ENCODE data around the gene STAM2. TPM values are rescaled to one million over a fixed set of nuclear protein-coding genes. Genes with fewer than 3 reads are reported as not detected.

STAM2 gene
- total RNA-seq, 1 donor from 2014 or later, result 54.0 TPM

GRCh38 chr2:152071092-152071491, 104.5 kb downstream of the STAM2 start:
- no peak for DNase-seq (ENCODE audit: low spot score)

- DNase-seq (ENCODE audit: low spot score), result no peak
These were observed 107.3 kb downstream of the STAM2 start for GRCh38 chr2:152068226-152068625.

- no peak for DNase-seq (ENCODE audit: low spot score)
These were observed 107.7 kb downstream of the STAM2 start for GRCh38 chr2:152067823-152068222.

Other genes starting within 250 kb of the STAM2 start
- 3.3 TPM for gene CACNB4, start 76.7 kb downstream of the STAM2 start, total RNA-seq
- 31.8 TPM for gene FMNL2, start 159.4 kb upstream of the STAM2 start, total RNA-seq

All from ureter (tissue), 1 donor.